NCI-H345 treated with DMSO at 0.1 percent for 48 hours (cell line): ENCODE measurements around the gene ARPC2.
"Not testable (repeated sequence)": the region's sequence is repeated elsewhere in the genome, so short reads cannot be mapped to it uniquely, and the experiment has no call there.

Experiments used
- DNase-seq: peaks from one replicate; lab custom pipeline; 2025; ENCODE audit not compliant: unreplicated experiment; lab: John Stamatoyannopoulos, UW

ARPC2 gene

GRCh38 chr2:218269900-218270720 lies 53.1 kb downstream of the ARPC2 start, which contains the start of the genes AAMP and PNKD:
AAMP (minus strand) TSS chr2:218270137; CDS start chr2:218270086, 51 bp downstream.
PNKD (plus strand) TSS chr2:218270519; CDS start chr2:218270536, 17 bp downstream.
- DNase-seq, result peak; percentile 99

- DNase-seq, result no peak
Observed at GRCh38 chr2:218270721-218271486, 53.9 kb downstream of the ARPC2 start.

GRCh38 chr2:218271487-218271797 lies 54.5 kb downstream of the ARPC2 start:
- DNase-seq, result no peak

GRCh38 chr2:218271865-218272530 lies 55.0 kb downstream of the ARPC2 start:
- DNase-seq, result no peak

GRCh38 chr2:218272531-218273212 lies 55.7 kb downstream of the ARPC2 start:
- DNase-seq, result peak; percentile 38

GRCh38 chr2:218273214-218273907 lies 56.4 kb downstream of the ARPC2 start:
- DNase-seq, result not testable (repeated sequence)

- DNase-seq, result no peak
Observed at GRCh38 chr2:218273908-218274249, 56.9 kb downstream of the ARPC2 start.

GRCh38 chr2:218274586-218274985 lies 57.6 kb downstream of the ARPC2 start:
- DNase-seq, result no peak

GRCh38 chr2:218275371-218276072 lies 58.5 kb downstream of the ARPC2 start:
- no peak for DNase-seq

GRCh38 chr2:218276986-218277755 lies 60.2 kb downstream of the ARPC2 start:
- DNase-seq, result no peak

- no peak for DNase-seq
Observed at GRCh38 chr2:218277921-218278320, 60.9 kb downstream of the ARPC2 start.

- no peak for DNase-seq
Observed at GRCh38 chr2:218278531-218279360, 61.8 kb downstream of the ARPC2 start.

- no peak for DNase-seq
Observed at GRCh38 chr2:218280260-218280870, 63.4 kb downstream of the ARPC2 start.

- no peak for DNase-seq
Observed at GRCh38 chr2:218281449-218281848, 64.5 kb downstream of the ARPC2 start.

GRCh38 chr2:218282173-218282991 lies 65.4 kb downstream of the ARPC2 start:
- DNase-seq, result no peak

GRCh38 chr2:218284106-218284811 lies 67.3 kb downstream of the ARPC2 start:
- DNase-seq, result no peak
